ENCODE results near the gene PPARG. TPM values are rescaled to one million over a fixed set of nuclear protein-coding genes. Genes with fewer than 3 reads are reported as not detected.

The PPARG gene
- total and polyA plus RNA-seq, 2 of the 13 experiments (the other 11 are each of a cell fraction or from before 2014, with no cell fraction given) = 13.9 to 58.3 TPM

DNA sequence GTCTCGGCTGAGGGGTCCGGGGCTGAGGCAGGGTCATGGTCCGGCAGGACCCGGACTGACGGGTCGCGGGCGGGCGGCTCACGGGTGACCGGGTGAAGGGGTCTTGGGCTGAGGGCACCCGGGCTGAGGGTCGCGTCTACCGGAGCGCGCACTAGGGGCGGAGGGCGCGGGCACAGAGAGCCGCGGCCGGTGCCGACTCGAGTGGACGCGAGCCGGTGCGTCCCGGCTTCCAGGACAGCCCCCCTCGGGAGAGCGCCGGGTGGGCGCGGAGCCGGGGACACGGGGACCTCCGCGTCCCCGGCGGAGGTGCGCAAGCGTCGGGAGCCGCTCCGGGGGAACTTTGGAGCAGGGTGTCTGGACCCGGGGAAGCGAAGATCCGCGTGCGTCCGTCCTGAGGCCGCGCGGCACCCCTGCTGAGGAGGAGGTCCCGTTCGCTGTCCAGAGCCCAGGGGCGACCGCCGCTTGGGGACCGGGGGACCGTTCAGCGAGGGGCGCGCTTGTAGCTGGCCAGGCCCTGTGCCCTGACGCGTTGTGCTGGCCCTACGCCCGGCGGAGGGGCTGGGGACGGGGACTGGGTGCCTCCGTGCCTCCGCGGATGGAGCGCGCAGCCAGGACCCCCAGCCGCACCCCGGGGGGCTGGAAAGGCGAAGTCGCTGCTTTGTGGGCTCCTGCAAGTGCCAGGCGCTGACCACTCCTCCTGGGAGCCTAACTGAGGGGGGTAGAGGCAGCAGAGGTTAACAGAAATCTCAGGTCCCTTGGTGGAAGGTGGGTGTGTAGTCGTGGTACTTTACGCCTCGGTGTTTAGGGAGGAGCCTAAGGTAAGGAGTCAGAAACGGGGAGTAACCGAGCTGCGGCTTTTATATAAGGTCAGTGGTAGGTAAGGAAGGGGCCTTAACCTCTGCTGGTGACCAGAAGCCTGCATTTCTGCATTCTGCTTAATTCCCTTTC is at the start of gene PPARG (continued):
- no peak for TF ChIP-seq ATF2 (CRISPR knock-in tag; IDR thresholded peaks at IDR 0.05)
- TF ChIP-seq, protein P1, sequence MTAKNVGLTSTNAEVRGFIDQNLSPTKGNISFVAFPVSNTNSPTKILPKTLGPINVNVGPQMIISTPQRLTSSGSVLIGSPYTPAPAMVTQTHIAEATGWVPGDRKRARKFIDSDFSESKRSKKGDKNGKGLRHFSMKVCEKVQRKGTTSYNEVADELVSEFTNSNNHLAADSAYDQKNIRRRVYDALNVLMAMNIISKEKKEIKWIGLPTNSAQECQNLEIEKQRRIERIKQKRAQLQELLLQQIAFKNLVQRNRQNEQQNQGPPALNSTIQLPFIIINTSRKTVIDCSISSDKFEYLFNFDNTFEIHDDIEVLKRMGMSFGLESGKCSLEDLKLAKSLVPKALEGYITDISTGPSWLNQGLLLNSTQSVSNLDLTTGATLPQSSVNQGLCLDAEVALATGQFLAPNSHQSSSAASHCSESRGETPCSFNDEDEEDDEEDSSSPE (CRISPR knock-in tag; IDR thresholded peaks at IDR 0.05) = no peak
- peak; percentile 89 for TF ChIP-seq ZNF407 (CRISPR knock-in tag; IDR thresholded peaks at IDR 0.05; ENCODE audit: not compliant biosample characterization)
- peak; percentile 63; the same call in 1 of the 2 replicates for TF ChIP-seq KDM5B (CRISPR knock-in tag; IDR thresholded peaks at IDR 0.05; ENCODE audit: borderline replicate concordance)
- TF ChIP-seq KDM3A (CRISPR knock-in tag; IDR thresholded peaks at IDR 0.05; ENCODE audit: low read depth) = peak; percentile 46
- peak; percentile 70; the same call in 1 of the 2 replicates for TF ChIP-seq KDM2A (CRISPR knock-in tag; IDR thresholded peaks at IDR 0.05; ENCODE audit: borderline replicate concordance, low read depth)
- no peak for TF ChIP-seq NR2F6 (IDR thresholded peaks at IDR 0.05)
- TF ChIP-seq NR2F6 (CRISPR knock-in tag; IDR thresholded peaks at IDR 0.05) = no peak
- 0 out of 2 replicates have a peak, but pooled peaks have one; percentile 38 for TF ChIP-seq ZNF432 (CRISPR knock-in tag; IDR thresholded peaks at IDR 0.05; ENCODE audit: borderline replicate concordance)
- TF ChIP-seq HNRNPLL (IDR thresholded peaks at IDR 0.05; ENCODE audit: low read depth, low read length, poor library complexity, severe bottlenecking) = peak; percentile 67
- TF ChIP-seq U2AF1 (optimal IDR thresholded peaks at IDR 0.05; ENCODE audit: low read depth, low read length) = no peak
- TF ChIP-seq TBX2 (CRISPR knock-in tag; IDR thresholded peaks at IDR 0.05; ENCODE audit: borderline replicate concordance) = peak; percentile 69; the same call in 1 of the 2 replicates
- TF ChIP-seq MAFK (conservative IDR thresholded peaks at IDR 0.05 in 1 of 2, IDR thresholded peaks at IDR 0.05 in 1 of 2; ENCODE audit: low read length in 2 of 2) = no peak
- no peak for TF ChIP-seq ZNF354B (CRISPR knock-in tag; IDR thresholded peaks at IDR 0.05)
- 0 out of 2 replicates have a peak, but pooled peaks have one; percentile 82 for TF ChIP-seq ZBTB46 (CRISPR knock-in tag; IDR thresholded peaks at IDR 0.05; ENCODE audit: borderline replicate concordance)

Measured in HepG2 (cell line).